Neuronal stem cell (in vitro differentiated cells): ENCODE data around the gene DCLK1.

Experiments used
- DNase-seq: peaks from one replicate; pipeline ENCODE4 v3.0.0-alpha.2; 2013; ENCODE audit warnings: low spot score
- H2AFZ ChIP-seq: one replicate; pipeline ENCODE4 v1.6.1; 2013; ENCODE audit warnings: mild to moderate bottlenecking, low read length, inconsistent platforms
- H2AK5ac ChIP-seq: 2 replicates; pipeline ENCODE4 v1.6.1; 2013; ENCODE audit warnings: low read depth, mild to moderate bottlenecking, inconsistent platforms, low read length, moderate library complexity, mixed read lengths
- H2BK120ac ChIP-seq: 2 replicates; pipeline ENCODE4 v1.6.1; 2013; ENCODE audit warnings: low read depth, mild to moderate bottlenecking, inconsistent platforms, low read length, moderate library complexity, mixed read lengths
- H2BK12ac ChIP-seq: one replicate; pipeline ENCODE4 v1.6.1; 2013; ENCODE audit warnings: low read length, inconsistent platforms
- H2BK15ac ChIP-seq: 2 replicates; pipeline ENCODE4 v1.6.1; 2013; ENCODE audit warnings: mild to moderate bottlenecking, low read length, inconsistent platforms, mixed read lengths
- H2BK5ac ChIP-seq: one replicate; pipeline ENCODE4 v1.6.1; 2013; ENCODE audit warnings: inconsistent platforms, mild to moderate bottlenecking, low read length, moderate library complexity
- H3K14ac ChIP-seq: one replicate; pipeline ENCODE4 v1.6.1; 2013; ENCODE audit warnings: low read length, inconsistent platforms
- H3K18ac ChIP-seq: 2 replicates; pipeline ENCODE4 v1.6.1; 2013; ENCODE audit warnings: low read length, inconsistent platforms
- H3K23ac ChIP-seq: 2 replicates; pipeline ENCODE4 v1.6.1; 2013; ENCODE audit warnings: low read depth, mild to moderate bottlenecking, mixed read lengths, low read length, inconsistent platforms; ENCODE audit not compliant: poor library complexity
- H3K27ac ChIP-seq: replicated peaks from 3 replicates; pipeline ENCODE4 v1.5.1; 2013; ENCODE audit warnings: low read length, inconsistent platforms
- H3K27me3 ChIP-seq, 3 experiments: 2 replicates each; pipeline ENCODE4 v1.6.1; 2013; ENCODE audit warnings: low read length in 3 of 3, mild to moderate bottlenecking in 2 of 3, inconsistent platforms in 1 of 3, low read depth in 1 of 3, mixed read lengths in 1 of 3, moderate library complexity in 1 of 3; ENCODE audit not compliant: control insufficient read depth in 3 of 3, insufficient read depth in 3 of 3
- H3K36me3 ChIP-seq, 2 donors: replicated peaks in 1 of 2; 2 replicates each; pipeline ENCODE4 v1.6.1; 2013; ENCODE audit warnings: low read length in 2 of 2; ENCODE audit not compliant: control insufficient read depth in 2 of 2, insufficient read depth in 2 of 2
- H3K4ac ChIP-seq: 2 replicates; pipeline ENCODE4 v1.6.1; 2013; ENCODE audit warnings: inconsistent platforms, mild to moderate bottlenecking, low read length, moderate library complexity
- H3K4me1 ChIP-seq, 2 donors: 1 replicate in 1 of 2; 2 replicates in 1 of 2; pipeline ENCODE4 v1.6.1; 2013; ENCODE audit warnings: low read length in 2 of 2, low read depth in 1 of 2; ENCODE audit not compliant: control insufficient read depth in 2 of 2, insufficient read depth in 1 of 2
- H3K4me2 ChIP-seq: one replicate; pipeline ENCODE4 v1.6.1; 2013; ENCODE audit warnings: mild to moderate bottlenecking, low read length, inconsistent platforms; ENCODE audit not compliant: insufficient read depth, poor library complexity, severe bottlenecking
- H3K4me3 ChIP-seq, 2 donors: 2 replicates each; pipeline ENCODE4 v1.5.1; 2013; ENCODE audit warnings: low read length in 2 of 2, mild to moderate bottlenecking in 2 of 2, inconsistent platforms in 1 of 2, moderate library complexity in 1 of 2
- H3K79me1 ChIP-seq: one replicate; pipeline ENCODE4 v1.6.1; 2013; ENCODE audit warnings: low read depth, mild to moderate bottlenecking, inconsistent platforms, low read length, moderate library complexity
- H3K9ac ChIP-seq: one replicate; pipeline ENCODE4 v1.6.1; 2013; ENCODE audit warnings: mild to moderate bottlenecking, low read depth, low read length, inconsistent platforms; ENCODE audit not compliant: poor library complexity
- H3K9me3 ChIP-seq, 2 donors: replicated peaks in 1 of 2; 2 replicates each; pipeline versions ENCODE3 to v1.6.1; 2013; ENCODE audit warnings: low read length in 2 of 2, mild to moderate bottlenecking in 2 of 2, inconsistent platforms in 1 of 2, low read depth in 1 of 2, mixed read lengths in 1 of 2, moderate library complexity in 1 of 2; ENCODE audit not compliant: control insufficient read depth in 2 of 2, insufficient read depth in 1 of 2
- H4K8ac ChIP-seq: one replicate; pipeline ENCODE4 v1.6.1; 2013; ENCODE audit warnings: low read depth, mild to moderate bottlenecking, inconsistent platforms, low read length, moderate library complexity
- H4K91ac ChIP-seq: one replicate; pipeline ENCODE4 v1.6.1; 2013; ENCODE audit warnings: low read length, low read depth, mild to moderate bottlenecking, inconsistent platforms; ENCODE audit not compliant: poor library complexity
- WGBS, 2 donors: extraction: QIAGEN DNeasy Blood & Tissue Kit; methylation state at CpG; one replicate each; pipeline ENCODE4 v1.1.7; 2013; ENCODE audit warnings: missing lambda C conversion rate in 2 of 2, mixed read lengths in 1 of 2; ENCODE audit not compliant: insufficient read length in 2 of 2, insufficient replicate concordance in 1 of 2; ENCODE audit errors: extremely low coverage in 2 of 2; 5-methylcytosine and 5-hydroxymethylcytosine counted together

Gene DCLK1

DNA sequence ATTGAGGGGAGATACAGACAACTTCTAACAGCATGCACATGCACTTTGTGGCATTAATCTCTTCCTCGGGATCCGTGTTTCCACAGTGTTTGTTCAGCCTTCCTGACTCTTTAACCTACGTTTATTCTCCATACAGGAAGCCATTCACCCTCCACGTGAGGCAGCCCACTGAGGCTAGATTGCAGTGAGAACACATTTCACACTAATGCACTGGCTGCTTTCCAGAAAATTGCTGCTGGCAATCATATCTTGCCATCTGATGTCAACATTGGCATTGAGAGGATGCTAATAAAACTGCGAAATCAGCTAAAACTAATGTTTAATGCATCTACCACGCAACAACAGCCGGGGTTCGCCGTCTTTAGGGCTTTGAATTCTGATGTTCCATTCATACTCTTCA is 30.0 kb downstream of the DCLK1 start:
- Histone ChIP-seq H4K8ac (peak overlapping the region; percentile 89), H3K27ac (no peak overlapping the region)
- no CpG with 5 or more reads among the region's 9 CpGs for WGBS, 2 donors

DNA sequence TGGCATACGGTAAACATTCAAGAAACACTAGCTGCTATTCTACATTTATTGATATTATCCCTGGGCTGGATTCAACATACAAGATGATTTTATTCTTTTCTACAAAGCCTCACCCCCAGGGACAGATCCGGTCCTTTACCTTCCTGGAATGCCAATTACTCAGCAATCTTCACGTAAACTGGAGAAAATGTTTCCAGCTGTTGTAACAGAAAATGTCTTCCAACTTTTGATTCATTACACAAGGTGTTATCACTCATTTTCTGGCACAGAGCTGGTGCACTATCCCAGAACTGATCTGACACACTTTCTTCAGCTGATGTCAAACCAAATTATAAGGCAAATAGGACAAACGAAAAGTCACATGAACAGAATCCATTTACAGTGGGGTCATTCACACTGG is 33.1 kb downstream of the DCLK1 start:
- Histone ChIP-seq H3K36me3 (no peaks in the 10 kb centered on the region), H2BK120ac (no peak overlapping the region), H2AK5ac (no peak overlapping the region), H3K27ac (no peak overlapping the region), H3K14ac (no peak overlapping the region), H3K23ac (no peak overlapping the region), H4K91ac (no peak overlapping the region), H2AFZ (no peak overlapping the region), H3K18ac (no peak overlapping the region), H3K9ac (no peak overlapping the region), H4K8ac (no peak overlapping the region), H3K4me2 (no peak overlapping the region), H3K79me1 (no peaks in the 10 kb centered on the region), H3K4ac (no peak overlapping the region), H2BK12ac (no peak overlapping the region), H3K4me1 (no peaks in the 10 kb centered on the region), H2BK15ac (no peak overlapping the region), H2BK5ac (no peak overlapping the region), H3K27me3 (no peaks in the 10 kb centered on the region), H3K9me3 (no peaks in the 10 kb centered on the region), H3K4me3 (no peak overlapping the region)
- no peak for DNase-seq
- no CpG with 5 or more reads among the region's 4 CpGs for WGBS, 2 donors

More for the DNA sequence above, 30.0 kb downstream of the DCLK1 start:
- Histone ChIP-seq H3K9me3 (no peaks in the 10 kb centered on the region), H2AK5ac (no peak overlapping the region), H3K27me3 (no peaks in the 10 kb centered on the region), H2BK15ac (no peak overlapping the region), H3K4ac (no peak overlapping the region), H3K23ac (no peak overlapping the region), H3K79me1 (no peaks in the 10 kb centered on the region), H4K91ac (no peak overlapping the region), H3K18ac (peak overlapping the region; percentile 25), H2BK5ac (no peak overlapping the region), H3K4me2 (no peak overlapping the region), H3K36me3 (no peaks in the 10 kb centered on the region), H3K4me1 (no peaks in the 10 kb centered on the region), H3K4me3 (no peak overlapping the region), H2AFZ (no peak overlapping the region), H3K14ac (peak overlapping the region; percentile 49), H2BK120ac (no peak overlapping the region), H3K9ac (no peak overlapping the region), H2BK12ac (no peak overlapping the region)
- DNase-seq: no peak

DNA sequence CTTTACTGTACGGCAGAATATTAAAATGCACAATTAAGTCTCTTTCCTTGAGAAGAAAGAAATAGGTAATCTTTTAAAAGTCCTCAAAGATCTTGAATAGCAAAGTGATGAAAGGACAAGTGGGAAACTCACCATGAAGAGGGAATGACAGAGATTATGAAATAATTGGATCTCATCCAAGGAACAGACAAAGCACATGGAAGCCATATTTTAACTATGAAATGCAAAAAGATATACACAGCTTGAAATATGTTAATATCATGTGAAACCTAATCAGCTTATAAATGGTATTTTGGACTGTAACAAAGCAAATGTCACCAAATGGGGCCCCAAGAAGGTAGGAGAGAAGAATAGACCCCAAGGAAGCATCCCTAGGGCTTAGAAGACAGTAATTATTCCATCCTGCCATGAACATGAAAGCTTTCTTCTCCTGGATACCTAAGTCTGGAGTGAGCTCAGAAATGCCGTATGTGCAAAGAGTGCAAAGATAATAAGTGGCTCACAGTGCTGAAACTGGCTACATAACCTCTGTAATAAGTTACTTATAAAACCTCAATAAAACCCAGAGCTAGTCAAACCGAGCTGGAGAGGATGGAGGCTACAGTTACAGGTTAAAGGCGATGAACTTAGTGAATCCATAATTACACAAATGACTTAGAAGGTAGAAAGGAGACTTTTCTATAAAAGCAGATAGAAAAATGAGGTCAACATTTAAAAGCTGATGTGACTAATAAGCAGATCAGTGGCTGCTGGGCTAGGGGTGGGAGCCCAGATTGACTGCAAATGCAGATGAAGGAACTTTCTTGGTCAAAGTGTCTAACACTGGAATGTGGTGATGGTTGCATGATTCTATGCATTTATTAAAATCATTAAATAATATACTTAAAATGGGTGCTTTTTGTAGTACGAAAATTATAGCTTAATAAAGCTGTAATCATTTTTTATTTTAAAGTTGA is 34.4 kb downstream of the DCLK1 start:
- no peaks in the 10 kb centered on the region for H3K79me1 ChIP-seq
- H2BK12ac ChIP-seq: no peak overlapping the region
- no peak overlapping the region for H2BK5ac ChIP-seq
- no peak overlapping the region for H3K27ac ChIP-seq
- no peak overlapping the region for H3K18ac ChIP-seq
- H3K9me3 ChIP-seq: no peaks in the 10 kb centered on the region
- no peaks in the 10 kb centered on the region for H3K36me3 ChIP-seq
- H3K23ac ChIP-seq: no peak overlapping the region
- H3K4me1 ChIP-seq: no peaks in the 10 kb centered on the region
- H3K9ac ChIP-seq: no peak overlapping the region
- H2AK5ac ChIP-seq: no peak overlapping the region
- H2AFZ ChIP-seq: no peak overlapping the region
- H2BK120ac ChIP-seq: no peak overlapping the region
- H4K91ac ChIP-seq: no peak overlapping the region
- no peak overlapping the region for H3K4me2 ChIP-seq
- no peak overlapping the region for H3K14ac ChIP-seq
- no CpG with 5 or more reads among the region's 5 CpGs for WGBS, 2 donors
- no peaks in the 10 kb centered on the region for H3K27me3 ChIP-seq
- no peak overlapping the region for H2BK15ac ChIP-seq
- H3K4ac ChIP-seq: no peak overlapping the region
- H4K8ac ChIP-seq: no peak overlapping the region
- no peak for DNase-seq
- no peak overlapping the region for H3K4me3 ChIP-seq

DNA sequence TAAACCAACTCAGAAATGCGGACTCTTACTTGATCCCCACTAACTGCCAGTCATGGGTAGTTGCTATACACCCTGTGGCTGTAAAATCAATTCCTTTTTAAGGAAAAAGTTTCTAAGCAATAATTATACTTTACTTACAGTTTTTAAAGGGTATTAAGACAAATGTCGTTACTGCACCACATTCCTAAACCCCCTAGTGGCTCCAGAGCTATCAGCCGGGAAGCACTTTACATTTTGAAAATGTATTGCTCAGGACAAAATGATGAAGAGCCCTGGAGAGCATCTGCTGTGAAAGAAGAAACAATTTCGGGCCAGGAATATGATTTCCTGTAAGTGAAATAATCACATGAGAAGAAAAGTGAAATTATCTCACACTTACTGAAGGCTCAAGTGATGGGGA is 36.7 kb downstream of the DCLK1 start:
- Histone ChIP-seq H2BK12ac (no peak overlapping the region), H3K27me3 (no peaks in the 10 kb centered on the region), H3K79me1 (no peaks in the 10 kb centered on the region), H3K18ac (no peak overlapping the region), H2BK5ac (no peak overlapping the region), H3K27ac (no peak overlapping the region), H3K9ac (no peak overlapping the region), H3K36me3 (no peaks in the 10 kb centered on the region), H2BK15ac (no peak overlapping the region), H2BK120ac (no peak overlapping the region), H2AFZ (no peak overlapping the region), H3K4me1 (no peaks in the 10 kb centered on the region), H3K4me2 (no peak overlapping the region), H4K91ac (no peak overlapping the region), H4K8ac (no peak overlapping the region), H3K4ac (no peak overlapping the region), H3K23ac (no peak overlapping the region), H3K9me3 (no peaks in the 10 kb centered on the region), H3K4me3 (no peak overlapping the region), H3K14ac (no peak overlapping the region), H2AK5ac (no peak overlapping the region)
- no CpG with 5 or more reads among the region's 4 CpGs for WGBS, 2 donors
- no peak for DNase-seq
